NCI-H345 treated with DMSO at 0.1 percent for 48 hours (cell line): ENCODE results near the gene KMT2C.
"Not testable (repeated sequence)": the region's sequence is repeated elsewhere in the genome, so short reads cannot be mapped to it uniquely, and the experiment has no call there.

Source experiments
- DNase-seq: peaks from one replicate; lab custom pipeline; 2025; ENCODE audit not compliant: unreplicated experiment; lab: John Stamatoyannopoulos, UW

KMT2C gene

GRCh38 chr7:152441810-152442209 lies 6.0 kb upstream of the KMT2C start:
- DNase-seq: not testable (repeated sequence)

- not testable (repeated sequence) for DNase-seq
Observed at GRCh38 chr7:152441168-152441567, 5.4 kb upstream of the KMT2C start.

- DNase-seq: not testable (repeated sequence)
Observed at GRCh38 chr7:152438017-152438416, 2.2 kb upstream of the KMT2C start.

- DNase-seq: not testable (repeated sequence)
Observed at GRCh38 chr7:152436931-152437575, 1.2 kb upstream of the KMT2C start.

- peak; percentile 60 for DNase-seq
Observed at GRCh38 chr7:152436111-152436930, 518 bp upstream of the KMT2C start.

- DNase-seq: not testable (repeated sequence)
Observed at GRCh38 chr7:152434511-152435383, 1.1 kb downstream of the KMT2C start.

GRCh38 chr7:152433721-152434490 lies 1.9 kb downstream of the KMT2C start:
- not testable (repeated sequence) for DNase-seq

- DNase-seq: not testable (repeated sequence)
Observed at GRCh38 chr7:152432735-152433134, 3.1 kb downstream of the KMT2C start.

GRCh38 chr7:152430854-152431253 lies 4.9 kb downstream of the KMT2C start:
- no peak for DNase-seq

- not testable (repeated sequence) for DNase-seq
Observed at GRCh38 chr7:152430118-152430517, 5.7 kb downstream of the KMT2C start.

GRCh38 chr7:152424348-152425108 lies 11.3 kb downstream of the KMT2C start:
- no peak for DNase-seq

- no peak for DNase-seq
Observed at GRCh38 chr7:152423991-152424347, 11.8 kb downstream of the KMT2C start.

- DNase-seq: not testable (repeated sequence)
Observed at GRCh38 chr7:152423171-152423570, 12.6 kb downstream of the KMT2C start.

GRCh38 chr7:152420950-152421349 lies 14.9 kb downstream of the KMT2C start:
- DNase-seq: not testable (repeated sequence)

- DNase-seq: no peak
Observed at GRCh38 chr7:152419473-152420429, 16.1 kb downstream of the KMT2C start.

GRCh38 chr7:152414779-152415178 lies 21.0 kb downstream of the KMT2C start:
- DNase-seq: no peak

- DNase-seq: no peak
Observed at GRCh38 chr7:152411389-152411788, 24.4 kb downstream of the KMT2C start.

GRCh38 chr7:152406491-152406890 lies 29.3 kb downstream of the KMT2C start:
- DNase-seq: no peak

GRCh38 chr7:152406030-152406429 lies 29.8 kb downstream of the KMT2C start:
- DNase-seq: not testable (repeated sequence)
